Dermis microvascular lymphatic vessel endothelial cell (primary cell): ENCODE data around the gene CACNA1G. TPM values are rescaled to one million over a fixed set of nuclear protein-coding genes. Genes with fewer than 3 reads are reported as not detected.

Experiments used
- DNase-seq, 2 donors: peaks; one replicate each; pipeline versions ENCODE4 v3.0.0 to v3.0.0-alpha.2; 2010; ENCODE audit warnings: low read depth in 2 of 2
- total RNA-seq: library from RNA; depleted of rRNA; stranded (reverse); fragments of >200 nt; gene quantifications from 2 replicates; pipeline ENCODE4 v1.2.1, GENCODE V29; 2014

The CACNA1G gene
- total RNA-seq, result not detected in 2 replicates

GRCh38 chr17:50560185-50560824 is at the start of gene CACNA1G:
TSS of gene CACNA1G (plus strand) at chr17:50560715. CDS start at chr17:50561460, 745 bp downstream.
- DNase-seq, result peak in 1 of 2 donors; percentile 75

- peak in 1 of 2 donors; percentile 24 for DNase-seq
These were observed 49.5 kb upstream of the CACNA1G start for GRCh38 chr17:50511058-50511457.

GRCh38 chr17:50513495-50513894 is 47.0 kb upstream of the CACNA1G start:
- no peak for DNase-seq

- no peak for DNase-seq
These were observed 46.1 kb upstream of the CACNA1G start for GRCh38 chr17:50514388-50514787.

GRCh38 chr17:50514936-50515702 is 45.4 kb upstream of the CACNA1G start:
- DNase-seq, result peak in 1 of 2 donors; percentile 35

- peak in 1 of 2 donors; percentile 45 for DNase-seq
These were observed 43.5 kb upstream of the CACNA1G start for GRCh38 chr17:50517011-50517410.

- no peak for DNase-seq
These were observed 42.8 kb upstream of the CACNA1G start for GRCh38 chr17:50517504-50518383.

- no peak for DNase-seq
These were observed 42.0 kb upstream of the CACNA1G start for GRCh38 chr17:50518384-50519023.

GRCh38 chr17:50519141-50519834 is 41.2 kb upstream of the CACNA1G start:
- peak in 1 of 2 donors; percentile 57 for DNase-seq

- DNase-seq, result no peak
These were observed 40.0 kb upstream of the CACNA1G start for GRCh38 chr17:50520483-50520882.

GRCh38 chr17:50521514-50521913 is 39.0 kb upstream of the CACNA1G start:
- DNase-seq, result no peak

- DNase-seq, result no peak
These were observed 37.7 kb upstream of the CACNA1G start for GRCh38 chr17:50522766-50523165.

- DNase-seq, result no peak
These were observed 37.3 kb upstream of the CACNA1G start for GRCh38 chr17:50523208-50523607.

GRCh38 chr17:50524838-50525237 is 35.7 kb upstream of the CACNA1G start:
- no peak for DNase-seq

- DNase-seq, result no peak
These were observed 33.3 kb upstream of the CACNA1G start for GRCh38 chr17:50527155-50527762.

- no peak for DNase-seq
These were observed 32.5 kb upstream of the CACNA1G start for GRCh38 chr17:50527949-50528474.

GRCh38 chr17:50529849-50530248 is 30.7 kb upstream of the CACNA1G start:
- no peak for DNase-seq

- no peak for DNase-seq
These were observed 29.0 kb upstream of the CACNA1G start for GRCh38 chr17:50531428-50532025.

GRCh38 chr17:50532452-50533024 is 28.0 kb upstream of the CACNA1G start, which contains the start of gene EPN3:
TSS of gene EPN3 (plus strand) at chr17:50532735. CDS start at chr17:50536557, 3,822 bp downstream.
- DNase-seq, result no peak
